ENCODE data around the gene ADCK2.

- TF ChIP-seq FOXP2 (optimal IDR thresholded peaks at IDR 0.05; ENCODE audit: control extremely low read depth, extremely low read length, insufficient read depth) (no peak), POLR2AphosphoS5 (IDR thresholded peaks at IDR 0.05; ENCODE audit: borderline replicate concordance, low read depth, low read length) (no peak)
Observed at GRCh38 chr7:140654661-140655060, 18.1 kb upstream of the ADCK2 start.
